Mesenchymal stem cell (in vitro differentiated cells and primary cell): ENCODE measurements around the gene REV3L.

Experiments
- DNase-seq: peaks from one replicate; pipeline ENCODE4 v3.0.0-alpha.2; 2013
- H2AFZ ChIP-seq: one replicate; pipeline ENCODE4 v1.6.1; 2013; ENCODE audit warnings: low read depth, mild to moderate bottlenecking, control low read depth, inconsistent platforms, low read length, moderate library complexity
- H2AK5ac ChIP-seq: 2 replicates; pipeline ENCODE4 v1.6.1; 2013; ENCODE audit warnings: low read length, moderate library complexity, mild to moderate bottlenecking, inconsistent platforms; ENCODE audit not compliant: severe bottlenecking
- H2BK120ac ChIP-seq: one replicate; pipeline ENCODE4 v1.6.1; 2013; ENCODE audit warnings: low read depth, mild to moderate bottlenecking, inconsistent platforms, low read length, moderate library complexity
- H2BK12ac ChIP-seq, 2 experiments: one replicate each; pipeline ENCODE4 v1.6.1; 2013; ENCODE audit warnings: inconsistent platforms in 2 of 2, low read length in 2 of 2, mild to moderate bottlenecking in 2 of 2, moderate library complexity in 2 of 2, control low read depth in 1 of 2
- H2BK15ac ChIP-seq: one replicate; pipeline ENCODE4 v1.6.1; 2013; ENCODE audit warnings: mild to moderate bottlenecking, low read depth, inconsistent platforms; ENCODE audit not compliant: poor library complexity, severe bottlenecking
- H2BK5ac ChIP-seq: 2 replicates; pipeline ENCODE4 v1.6.1; 2013; ENCODE audit warnings: low read depth, mild to moderate bottlenecking, low read length, control low read depth, inconsistent platforms; ENCODE audit not compliant: poor library complexity, severe bottlenecking
- H3K14ac ChIP-seq, 2 experiments: one replicate each; pipeline ENCODE4 v1.6.1; 2013; ENCODE audit warnings: inconsistent platforms in 2 of 2, low read length in 2 of 2, control low read depth in 1 of 2, mild to moderate bottlenecking in 1 of 2, moderate library complexity in 1 of 2
- H3K18ac ChIP-seq, 2 experiments: one replicate each; pipeline ENCODE4 v1.6.1; 2013; ENCODE audit warnings: inconsistent platforms in 2 of 2, low read length in 2 of 2, control low read depth in 1 of 2, low read depth in 1 of 2, mild to moderate bottlenecking in 1 of 2
- H3K23ac ChIP-seq, 2 experiments: one replicate each; pipeline ENCODE4 v1.6.1; 2013; ENCODE audit warnings: inconsistent platforms in 2 of 2, low read length in 2 of 2, mild to moderate bottlenecking in 2 of 2, moderate library complexity in 2 of 2, control low read depth in 1 of 2
- H3K27ac ChIP-seq: 2 replicates; pipeline ENCODE4 v1.5.1; 2013; ENCODE audit warnings: mild to moderate bottlenecking, moderate library complexity, low read length, control low read depth, inconsistent platforms; ENCODE audit not compliant: poor library complexity, severe bottlenecking
- H3K27me3 ChIP-seq, 2 experiments: 2 replicates each; pipeline versions ENCODE4 v1.6.1 to v1.7.0; 2013; ENCODE audit warnings: low read length in 2 of 2, mild to moderate bottlenecking in 2 of 2, moderate library complexity in 2 of 2, control low read depth in 1 of 2, inconsistent platforms in 1 of 2; ENCODE audit not compliant: control insufficient read depth in 1 of 2, insufficient read depth in 1 of 2
- H3K36me3 ChIP-seq, 2 experiments: 2 replicates each; pipeline versions ENCODE4 v1.6.1 to v1.7.0; 2013; ENCODE audit warnings: low read length in 2 of 2, control low read depth in 1 of 2, inconsistent platforms in 1 of 2, low read depth in 1 of 2, mild to moderate bottlenecking in 1 of 2; ENCODE audit not compliant: insufficient read depth in 2 of 2, control insufficient read depth in 1 of 2
- H3K4ac ChIP-seq, 2 experiments: one replicate each; pipeline ENCODE4 v1.6.1; 2013; ENCODE audit warnings: inconsistent platforms in 2 of 2, low read length in 2 of 2, mild to moderate bottlenecking in 2 of 2, moderate library complexity in 2 of 2, control low read depth in 1 of 2, low read depth in 1 of 2
- H3K4me1 ChIP-seq: 2 replicates; pipeline ENCODE4 v1.6.1; 2013; ENCODE audit warnings: low read depth, low read length, control low read depth; ENCODE audit not compliant: control insufficient read depth, insufficient read depth
- H3K4me2 ChIP-seq: 2 replicates; pipeline ENCODE4 v1.6.1; 2013; ENCODE audit warnings: low read length, mild to moderate bottlenecking, inconsistent platforms; ENCODE audit not compliant: poor library complexity, severe bottlenecking
- H3K4me3 ChIP-seq, 2 experiments: 2 replicates each; pipeline versions ENCODE4 v1.5.1 to v1.7.0; 2013; ENCODE audit warnings: low read length in 2 of 2, mild to moderate bottlenecking in 2 of 2, control low read depth in 1 of 2, low read depth in 1 of 2; ENCODE audit not compliant: insufficient read depth in 1 of 2
- H3K79me1 ChIP-seq: replicated peaks from 2 replicates; pipeline ENCODE4 v1.6.1; 2013; ENCODE audit warnings: mild to moderate bottlenecking, control low read depth, low read length, inconsistent platforms; ENCODE audit not compliant: poor library complexity, severe bottlenecking
- H3K9ac ChIP-seq: 2 replicates; pipeline ENCODE4 v1.7.0; 2013; ENCODE audit warnings: mild to moderate bottlenecking, low read length, moderate library complexity
- H3K9me3 ChIP-seq: 2 replicates; pipeline ENCODE4 v1.7.0; 2013; ENCODE audit warnings: mild to moderate bottlenecking, low read length; ENCODE audit not compliant: control insufficient read depth
- H4K8ac ChIP-seq: one replicate; pipeline ENCODE4 v1.6.1; 2013; ENCODE audit warnings: inconsistent platforms, mild to moderate bottlenecking, low read length, moderate library complexity
- H4K91ac ChIP-seq: one replicate; pipeline ENCODE4 v1.6.1; 2013; ENCODE audit warnings: mild to moderate bottlenecking, low read length, inconsistent platforms
- WGBS: methylation state at CpG from one replicate; pipeline ENCODE4 v1.1.7; 2013; ENCODE audit warnings: mixed read lengths; 5-methylcytosine and 5-hydroxymethylcytosine counted together

The REV3L gene

DNA sequence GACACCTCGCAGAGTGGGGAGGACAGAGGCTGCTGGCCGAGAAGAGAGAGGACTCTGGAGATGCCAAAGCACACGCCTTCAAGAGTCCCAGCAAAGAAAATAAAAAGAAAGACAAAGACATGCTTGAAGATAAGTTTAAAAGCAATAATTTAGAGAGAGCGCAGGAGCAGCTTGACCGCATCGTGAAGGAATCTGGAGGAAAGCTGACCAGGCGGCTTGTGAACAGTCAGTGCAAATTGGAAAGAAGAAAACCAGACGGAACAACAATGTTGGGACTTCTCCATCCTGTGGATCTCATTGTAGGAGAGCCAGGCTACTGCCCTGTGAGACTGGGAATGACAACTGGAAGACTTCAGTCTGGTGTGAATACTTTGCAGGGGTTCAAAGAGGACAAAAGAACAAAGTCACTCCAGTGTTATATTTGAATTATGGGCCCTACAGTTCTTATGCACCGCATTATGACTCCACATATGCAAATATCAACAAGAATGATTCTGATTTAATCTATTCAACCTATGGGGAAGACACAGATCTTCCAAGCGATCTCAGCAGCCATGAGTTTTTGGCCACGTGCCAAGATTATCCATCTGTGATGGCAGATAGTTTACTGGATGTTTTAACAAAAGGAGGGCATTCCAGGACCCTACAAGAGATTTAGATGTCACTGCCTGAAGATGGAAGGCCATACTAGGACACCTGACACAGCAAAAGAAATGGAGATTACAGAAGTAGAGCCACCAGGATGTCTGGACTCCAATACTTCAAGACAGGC is 52.2 kb downstream of the REV3L start:
- H2BK120ac ChIP-seq = no peak overlapping the region
- peaks cover 9% of the 10 kb centered on the region for H3K9me3 ChIP-seq
- H3K4me3 ChIP-seq = no peak overlapping the region
- no peak overlapping the region for H2BK15ac ChIP-seq
- H3K36me3 ChIP-seq = peaks cover 4 to 43% of the 10 kb centered on the region in 2 experiments
- peaks cover 3% of the 10 kb centered on the region for H3K4me1 ChIP-seq
- WGBS = 95% methylated on average over 11 of the region's 11 CpGs
- no peak overlapping the region for H2BK5ac ChIP-seq
- no peak overlapping the region for H3K14ac ChIP-seq
- H3K27me3 ChIP-seq = no peaks in the 10 kb centered on the region
- no peak overlapping the region for H3K27ac ChIP-seq
- H2AK5ac ChIP-seq = no peak overlapping the region
- H3K4me2 ChIP-seq = no peak overlapping the region
- H2BK12ac ChIP-seq = no peak overlapping the region
- peaks cover 17% of the 10 kb centered on the region for H3K79me1 ChIP-seq
- H2AFZ ChIP-seq = no peak overlapping the region
- no peak overlapping the region for H4K8ac ChIP-seq
- no peak for DNase-seq
- H3K9ac ChIP-seq = no peak overlapping the region
- no peak overlapping the region for H4K91ac ChIP-seq
- H3K23ac ChIP-seq = no peak overlapping the region
- no peak overlapping the region for H3K4ac ChIP-seq
- H3K18ac ChIP-seq = no peak overlapping the region

DNA sequence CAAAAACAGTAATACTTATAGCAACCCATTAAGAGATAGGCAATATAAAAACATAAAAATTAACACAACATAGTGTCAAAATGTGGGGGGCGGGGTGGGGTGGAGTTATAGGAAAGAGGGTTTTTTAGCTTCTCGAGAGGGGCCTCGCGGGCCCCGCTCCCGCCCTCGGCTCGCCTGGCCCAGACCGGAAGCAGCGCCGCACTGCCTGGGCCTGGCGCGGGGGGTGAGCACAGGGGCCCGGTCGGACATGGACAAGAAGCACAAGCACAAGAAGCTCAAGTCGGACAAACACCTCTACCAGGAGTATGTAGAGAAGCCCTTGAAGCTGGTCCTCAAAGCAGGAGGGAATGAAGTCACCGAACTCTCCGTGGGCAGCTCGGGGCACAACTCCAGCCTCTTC is 53.4 kb downstream of the REV3L start:
- Histone ChIP-seq H3K9ac (no peak overlapping the region), H3K36me3 (peaks cover 4 to 41% of the 10 kb centered on the region in 2 experiments), H2BK5ac (no peak overlapping the region), H3K4me1 (peaks cover 4% of the 10 kb centered on the region), H3K23ac (no peak overlapping the region), H2BK120ac (no peak overlapping the region), H3K9me3 (peaks cover 9% of the 10 kb centered on the region), H4K91ac (no peak overlapping the region), H3K14ac (no peak overlapping the region), H2AK5ac (no peak overlapping the region), H3K18ac (no peak overlapping the region), H3K4me2 (no peak overlapping the region), H2BK12ac (no peak overlapping the region), H3K4ac (no peak overlapping the region), H2BK15ac (no peak overlapping the region), H2AFZ (no peak overlapping the region), H3K79me1 (peaks cover 18% of the 10 kb centered on the region), H4K8ac (no peak overlapping the region), H3K4me3 (no peak overlapping the region), H3K27me3 (no peaks in the 10 kb centered on the region), H3K27ac (no peak overlapping the region)
- DNase-seq = no peak
- 97% methylated on average over 19 of the region's 19 CpGs for WGBS

- Histone ChIP-seq H2AFZ (no peak overlapping the region), H3K23ac (no peak overlapping the region), H3K9me3 (peaks cover 9% of the 10 kb centered on the region), H4K8ac (no peak overlapping the region), H2BK5ac (no peak overlapping the region), H3K14ac (no peak overlapping the region), H3K18ac (no peak overlapping the region), H3K79me1 (peaks cover 22% of the 10 kb centered on the region), H3K9ac (no peak overlapping the region), H3K36me3 (peaks cover 4 to 41% of the 10 kb centered on the region in 2 experiments), H2BK15ac (no peak overlapping the region), H3K4me1 (peaks cover 4% of the 10 kb centered on the region), H3K27me3 (no peaks in the 10 kb centered on the region), H3K4ac (no peak overlapping the region), H3K4me2 (no peak overlapping the region), H3K4me3 (no peak overlapping the region), H2AK5ac (no peak overlapping the region), H4K91ac (no peak overlapping the region), H2BK12ac (no peak overlapping the region), H3K27ac (no peak overlapping the region), H2BK120ac (no peak overlapping the region)
- WGBS = no CpG with 5 or more reads among the region's 1 CpG
- no peak for DNase-seq
Measured at GRCh38 chr6:111428811-111429210, 54.2 kb downstream of the REV3L start.

- 29% methylated on average over 5 of the region's 5 CpGs for WGBS
Measured at GRCh38 chr6:111427341-111428116, 55.5 kb downstream of the REV3L start.

More at GRCh38 chr6:111427341-111428116, 55.5 kb downstream of the REV3L start:
- H3K9me3 ChIP-seq = peaks cover 9% of the 10 kb centered on the region
- H3K23ac ChIP-seq = no peak overlapping the region
- H2BK12ac ChIP-seq = no peak overlapping the region
- H3K27me3 ChIP-seq = no peaks in the 10 kb centered on the region
- H4K91ac ChIP-seq = no peak overlapping the region
- H4K8ac ChIP-seq = no peak overlapping the region
- no peak overlapping the region for H2BK15ac ChIP-seq
- peaks cover 4% of the 10 kb centered on the region for H3K4me1 ChIP-seq
- H3K9ac ChIP-seq = peak overlapping the region; percentile 50
- no peak overlapping the region for H3K18ac ChIP-seq
- H3K79me1 ChIP-seq = peaks cover 26% of the 10 kb centered on the region
- peak overlapping the region; percentile 4 for H2AK5ac ChIP-seq
- no peak overlapping the region for H3K14ac ChIP-seq
- H3K4me2 ChIP-seq = peak overlapping the region; percentile 72
- peak overlapping the region in 1 of 2 experiments; percentile 54 for H3K4me3 ChIP-seq
- H3K36me3 ChIP-seq = peaks cover 4 to 43% of the 10 kb centered on the region in 2 experiments
- no peak overlapping the region for H2BK120ac ChIP-seq
- H3K4ac ChIP-seq = no peak overlapping the region
- no peak overlapping the region for H2AFZ ChIP-seq
- peak overlapping the region; percentile 56 for H3K27ac ChIP-seq
- peak; percentile 91 for DNase-seq
- H2BK5ac ChIP-seq = no peak overlapping the region
